IPS DF 19.7 (cell line): ENCODE results near the gene LRRC43.
"Not testable (repeated sequence)": the region's sequence is repeated elsewhere in the genome, so short reads cannot be mapped to it uniquely, and the experiment has no call there.

Experiments
- DNase-seq: peaks from one replicate; pipeline ENCODE4 v3.0.0-alpha.2; 2013; ENCODE audit warnings: low read depth, low spot score

LRRC43 gene

DNA sequence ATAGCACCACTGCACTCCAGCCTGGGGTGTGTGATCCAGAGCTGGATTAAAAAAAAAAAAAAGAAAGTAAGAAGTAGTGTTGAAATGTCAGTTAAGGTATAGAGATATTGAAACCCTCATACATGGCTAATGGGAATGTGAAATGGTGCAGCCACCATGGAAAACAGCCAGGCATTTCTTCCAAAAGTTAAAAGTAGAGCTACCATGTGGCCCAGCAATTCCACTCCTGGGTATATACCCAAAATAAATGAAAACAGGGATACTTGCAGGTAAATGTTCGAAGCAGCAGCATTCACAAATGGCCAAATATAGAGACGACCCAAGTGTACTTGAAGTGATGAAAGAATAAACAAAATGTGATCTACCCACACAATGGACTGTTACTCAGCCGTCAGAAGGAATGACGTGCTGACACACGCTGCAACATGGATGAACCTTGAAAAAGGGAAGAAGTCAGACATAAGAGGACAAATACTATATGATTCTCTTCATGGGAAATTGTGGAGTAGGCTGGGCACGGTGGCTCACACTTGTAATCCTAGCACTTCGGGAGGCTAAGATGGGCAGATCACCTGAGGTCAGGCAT is 24.1 kb upstream of the LRRC43 start:
- no peak for DNase-seq

DNA sequence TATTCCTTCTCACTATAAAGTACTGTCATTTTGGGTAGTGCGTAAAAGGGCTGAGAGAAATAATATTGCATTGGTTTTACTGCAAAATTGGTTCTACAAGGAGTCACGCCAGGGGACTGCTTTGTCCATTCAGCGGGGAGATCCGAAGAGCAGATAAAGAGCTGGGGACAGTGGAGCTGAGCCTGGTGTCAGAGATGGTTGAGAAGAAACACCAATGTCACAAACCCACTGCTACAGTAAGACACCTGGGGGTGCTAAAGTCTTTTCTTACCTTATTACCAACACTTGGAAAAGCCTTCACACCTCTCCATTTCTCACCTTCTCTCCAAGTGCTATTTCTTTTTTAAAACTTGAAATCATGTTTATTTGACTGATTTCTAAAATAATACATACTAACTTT is 23.0 kb upstream of the LRRC43 start:
- no peak for DNase-seq

- no peak for DNase-seq
Measured at GRCh38 chr12:122160761-122161160, 22.2 kb upstream of the LRRC43 start.

- no peak for DNase-seq
Measured at GRCh38 chr12:122161682-122162081, 21.2 kb upstream of the LRRC43 start.

- DNase-seq = no peak
Measured at GRCh38 chr12:122162976-122163375, 19.9 kb upstream of the LRRC43 start.

DNA sequence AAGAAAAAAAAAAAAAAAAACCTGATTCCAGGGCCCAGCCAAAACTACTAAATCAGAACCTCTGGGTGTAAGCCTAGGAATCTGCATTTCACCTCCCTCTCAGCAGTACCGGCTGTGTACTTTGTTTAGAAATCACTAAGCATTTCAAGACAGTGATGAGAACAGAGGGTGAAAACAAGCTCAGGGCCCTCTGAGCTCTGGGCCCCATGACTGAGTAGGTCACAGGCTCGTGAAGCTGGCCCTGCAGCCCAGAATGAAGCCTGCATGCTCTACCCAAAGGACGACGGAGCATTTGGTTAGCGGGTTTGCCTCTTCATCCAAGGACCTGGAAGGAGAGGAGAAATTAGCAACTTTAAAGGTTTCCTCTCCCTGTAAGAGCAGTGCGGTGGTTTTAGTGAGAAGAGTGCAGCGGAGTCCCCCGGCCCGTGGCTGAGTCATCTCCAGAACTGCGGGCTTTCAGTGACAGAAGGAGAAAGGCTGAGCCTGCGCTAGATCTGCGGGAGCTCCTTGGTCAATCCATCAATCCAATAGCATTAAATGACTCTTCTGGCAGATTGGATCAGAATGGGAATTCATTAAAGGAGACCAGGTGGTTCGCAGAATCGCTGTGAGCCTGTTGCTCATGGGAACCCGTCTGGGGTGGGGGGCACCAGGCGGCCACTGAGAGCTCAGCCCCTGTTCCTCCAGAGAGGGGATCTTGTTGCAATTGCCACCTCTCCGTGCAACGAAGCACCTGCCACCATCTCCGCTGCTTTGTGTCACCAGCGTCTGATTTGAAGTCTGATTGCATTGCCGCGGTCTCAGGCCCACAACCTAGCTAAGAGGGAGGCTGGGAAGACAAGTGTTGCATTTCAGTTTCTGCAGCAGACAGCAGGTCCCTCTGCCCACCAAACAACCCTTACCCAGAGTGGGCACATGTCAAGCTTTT is 16.2 kb upstream of the LRRC43 start:
- no peak for DNase-seq

GRCh38 chr12:122167356-122167925 is 15.5 kb upstream of the LRRC43 start:
- no peak for DNase-seq

GRCh38 chr12:122168492-122168891 is 14.4 kb upstream of the LRRC43 start:
- no peak for DNase-seq

DNA sequence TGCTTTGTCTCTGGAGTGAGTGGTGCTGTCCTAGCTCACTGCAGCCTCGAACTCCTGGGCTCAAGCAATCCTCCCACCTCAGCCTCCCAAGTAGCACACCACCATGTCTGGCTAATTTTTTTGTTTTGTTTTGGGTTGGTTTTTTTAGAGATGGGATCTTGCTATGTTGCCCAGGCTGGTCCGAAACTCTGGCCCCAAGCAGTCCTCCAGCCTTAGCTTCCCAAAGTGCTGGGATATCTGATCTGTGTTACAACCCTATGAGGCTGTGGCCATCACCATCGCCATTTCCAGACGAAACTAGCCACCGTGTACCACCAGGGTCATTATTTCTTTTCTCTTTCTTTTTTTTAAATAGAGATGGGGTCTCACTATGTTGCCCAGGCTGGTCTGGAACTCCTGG is 11.5 kb upstream of the LRRC43 start:
- DNase-seq = no peak

DNA sequence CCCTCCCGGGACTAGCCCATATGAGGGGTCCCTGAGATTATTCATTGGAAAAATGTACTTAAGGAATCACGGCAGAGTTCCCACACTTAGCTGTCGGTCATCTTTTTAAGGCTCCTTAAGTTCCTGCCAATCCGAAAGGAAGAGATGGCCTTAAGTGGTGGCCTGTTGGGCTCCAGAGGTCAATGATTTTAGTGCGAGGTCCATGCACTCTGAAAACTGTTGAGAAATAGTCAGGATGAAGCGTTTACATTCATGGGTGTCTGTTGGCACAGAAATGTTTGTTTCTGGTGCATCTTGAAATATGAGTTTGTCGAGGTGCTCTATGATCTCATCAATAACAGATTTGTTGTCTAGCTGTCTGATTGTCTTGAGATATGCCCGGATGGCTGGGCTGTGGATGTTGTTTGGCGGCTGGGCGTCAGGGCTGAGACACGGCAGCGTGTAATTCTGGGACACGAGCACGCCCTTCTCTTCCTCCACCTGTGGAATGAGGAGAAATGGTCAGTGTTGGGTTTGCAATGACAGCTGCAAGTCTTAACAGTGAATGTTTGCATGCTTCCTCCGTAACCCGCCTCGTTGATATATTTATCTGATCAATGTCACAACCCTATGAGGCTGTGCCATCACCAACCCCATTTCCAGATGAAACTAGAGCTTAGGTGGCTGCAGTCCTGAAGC is 10.5 kb upstream of the LRRC43 start:
- no peak for DNase-seq

GRCh38 chr12:122174155-122174845 is 8.6 kb upstream of the LRRC43 start, which contains the start of gene IL31:
IL31 (minus strand) TSS chr12:122174221; CDS start chr12:122174172, 49 bp downstream.
- DNase-seq = no peak

DNA sequence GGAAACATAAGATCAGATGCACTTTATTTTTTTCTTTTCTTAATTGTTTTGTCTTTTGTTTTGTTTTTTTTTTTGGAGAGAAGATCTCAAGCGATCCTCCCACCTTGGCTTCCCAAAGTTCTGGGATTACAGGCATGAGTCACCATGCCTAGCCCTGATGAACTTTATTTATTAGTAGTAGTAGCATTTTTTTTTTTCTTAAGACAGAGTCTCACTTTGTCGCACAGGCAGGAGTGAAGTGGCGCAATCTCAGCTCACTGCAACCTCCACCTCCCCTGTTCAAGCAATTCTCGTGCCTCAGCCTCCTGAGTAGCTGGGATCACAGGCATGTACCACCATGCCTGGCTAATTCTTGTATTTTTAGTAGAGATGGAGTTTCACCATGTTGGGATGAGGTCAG is 6.5 kb upstream of the LRRC43 start:
- DNase-seq = not testable (repeated sequence)

DNA sequence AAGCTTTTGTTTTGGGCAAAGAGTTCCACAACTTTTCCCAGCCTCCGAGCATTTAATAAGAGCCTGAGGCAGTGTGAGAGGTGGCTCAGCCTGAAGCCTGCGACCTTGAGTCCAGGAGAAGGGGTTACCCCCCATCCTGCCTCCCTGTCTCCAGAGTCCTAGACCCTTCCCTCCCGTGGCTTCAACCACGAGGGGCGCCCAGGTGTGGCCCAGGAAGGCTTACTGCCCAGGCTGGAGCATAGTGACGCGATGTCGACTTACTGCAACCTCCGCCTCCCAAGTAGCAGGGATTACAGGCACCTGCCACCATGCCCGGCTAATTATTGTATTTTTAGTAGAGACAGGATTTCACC is 641 bp downstream of the LRRC43 start:
- no peak for DNase-seq

DNA sequence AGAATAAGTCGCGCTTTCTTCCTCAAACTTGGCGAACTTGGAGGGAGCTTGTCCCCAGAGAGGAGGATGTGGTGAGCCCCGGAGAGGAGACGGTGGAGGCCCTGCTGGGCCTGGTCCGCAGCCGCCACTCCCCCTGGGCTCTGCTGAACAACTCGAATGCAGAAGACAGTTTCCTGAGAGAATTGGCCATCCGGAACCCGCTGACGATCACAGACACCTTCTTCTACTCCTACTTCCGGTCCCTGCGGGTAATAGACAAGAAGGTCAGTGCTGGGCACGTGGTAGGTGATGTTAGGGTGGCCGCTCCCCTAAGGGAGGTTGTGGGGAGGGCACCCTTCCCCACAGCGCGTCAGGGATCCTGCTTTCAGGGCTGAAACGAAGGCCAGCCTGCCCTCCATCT is 1.6 kb downstream of the LRRC43 start:
- no peak for DNase-seq

DNA sequence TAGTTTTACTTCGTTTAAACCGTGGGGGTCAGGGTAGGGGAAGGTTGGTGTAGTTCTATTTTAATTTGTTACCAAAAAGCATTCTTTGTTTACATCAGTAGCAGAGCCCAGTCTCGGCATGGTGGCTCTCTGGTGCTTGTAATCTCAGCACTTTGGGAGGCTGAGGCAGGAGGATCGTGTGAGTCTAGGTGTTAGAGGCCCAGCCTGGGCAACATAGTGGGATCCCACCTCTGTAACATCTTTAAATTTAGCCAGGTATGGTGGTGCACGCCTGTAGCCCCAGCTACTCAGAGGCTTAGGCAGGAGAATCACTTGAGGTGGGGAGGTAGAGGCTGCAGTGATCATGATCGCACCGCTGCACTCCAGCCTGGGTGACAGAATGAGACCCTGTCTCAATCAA is 2.2 kb downstream of the LRRC43 start:
- DNase-seq = no peak

DNA sequence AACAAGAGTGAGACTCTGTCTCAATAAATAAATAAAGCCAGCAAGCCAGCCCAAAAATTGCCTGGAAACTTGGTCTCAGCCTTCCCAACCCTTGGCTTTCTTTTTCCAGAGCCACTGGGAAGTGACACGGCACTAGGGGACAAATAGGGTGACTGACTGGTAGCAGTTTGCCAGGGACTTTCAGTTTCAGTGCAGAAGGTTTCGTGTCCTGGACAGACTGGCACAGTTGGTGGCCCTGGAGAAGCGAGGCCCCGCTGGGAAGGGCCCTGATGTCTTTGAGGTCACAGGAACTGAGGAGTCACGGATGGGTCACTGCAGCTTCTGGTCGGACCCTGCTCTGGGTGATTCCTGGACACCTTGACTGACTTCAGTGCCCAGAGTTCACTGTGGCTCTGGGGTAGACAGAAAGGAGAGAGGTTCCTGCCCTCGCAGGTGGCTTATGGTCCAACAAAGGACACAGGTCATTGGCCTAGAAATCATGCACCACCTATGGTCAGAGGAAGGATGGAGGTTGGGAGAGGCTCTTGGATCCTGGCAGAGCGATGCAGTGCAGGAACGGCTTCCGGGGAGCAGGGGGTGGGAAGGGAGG is 2.7 kb downstream of the LRRC43 start:
- no peak for DNase-seq

DNA sequence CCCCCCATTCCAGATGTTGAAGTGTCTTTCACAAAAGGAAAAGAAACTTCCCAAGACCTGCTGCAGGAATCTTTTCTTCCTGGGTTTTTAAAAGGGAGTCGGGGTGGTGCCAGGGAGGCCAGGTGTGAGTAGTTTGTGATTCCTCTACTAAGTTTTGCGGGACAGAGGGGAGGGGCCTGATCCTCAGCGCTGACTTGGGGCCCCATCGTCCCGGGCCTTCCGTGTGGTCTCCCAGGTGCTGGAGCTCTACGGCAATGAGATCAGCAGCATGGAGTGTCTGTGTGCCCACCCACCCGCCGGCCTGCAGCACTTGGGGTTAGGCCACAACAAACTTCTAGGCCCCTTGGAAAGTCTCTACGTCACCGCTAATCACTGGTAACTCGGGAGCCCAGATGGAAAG is 4.5 kb downstream of the LRRC43 start:
- DNase-seq = no peak

DNA sequence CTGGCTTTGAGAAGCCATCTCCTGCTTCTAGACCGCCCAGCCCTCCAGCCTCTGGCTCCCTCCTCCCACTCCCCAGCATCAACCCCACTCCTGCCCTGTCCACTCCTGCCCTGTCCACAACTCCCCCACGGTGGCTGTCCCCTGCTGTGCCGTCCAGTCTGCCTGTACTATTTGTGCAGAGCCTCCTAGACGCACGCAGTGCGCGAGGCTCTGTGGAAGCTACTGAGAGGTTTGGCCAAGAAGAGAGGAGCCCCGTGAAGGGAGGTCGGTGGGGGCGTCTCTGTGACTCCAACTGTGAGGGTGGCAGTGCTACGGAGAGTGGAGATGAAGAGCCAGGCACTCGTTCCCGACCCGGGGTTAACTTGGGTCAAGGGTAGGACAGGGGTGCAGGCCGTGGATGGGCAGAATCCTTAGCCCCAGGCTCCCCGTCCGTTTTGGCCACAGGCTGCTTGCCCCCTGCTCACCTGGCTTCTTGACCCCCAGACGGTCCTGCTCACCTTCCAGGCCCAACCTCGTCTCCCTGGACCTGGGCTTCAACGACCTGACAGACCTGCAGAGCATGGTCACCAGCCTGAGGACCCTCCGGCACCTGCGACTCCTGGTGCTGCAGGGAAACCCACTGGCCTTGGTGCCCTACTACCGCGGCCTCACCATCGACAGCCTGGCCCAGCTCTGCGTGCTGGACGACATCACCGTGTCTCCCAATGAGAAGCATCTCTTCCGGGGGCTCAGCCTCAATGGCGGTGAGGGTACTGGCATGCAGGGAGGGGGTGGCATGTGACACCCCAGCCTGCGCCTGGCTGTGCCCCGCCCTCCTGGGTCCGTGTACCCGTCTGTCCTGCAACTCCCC is 6.9 kb downstream of the LRRC43 start:
- DNase-seq = no peak

DNA sequence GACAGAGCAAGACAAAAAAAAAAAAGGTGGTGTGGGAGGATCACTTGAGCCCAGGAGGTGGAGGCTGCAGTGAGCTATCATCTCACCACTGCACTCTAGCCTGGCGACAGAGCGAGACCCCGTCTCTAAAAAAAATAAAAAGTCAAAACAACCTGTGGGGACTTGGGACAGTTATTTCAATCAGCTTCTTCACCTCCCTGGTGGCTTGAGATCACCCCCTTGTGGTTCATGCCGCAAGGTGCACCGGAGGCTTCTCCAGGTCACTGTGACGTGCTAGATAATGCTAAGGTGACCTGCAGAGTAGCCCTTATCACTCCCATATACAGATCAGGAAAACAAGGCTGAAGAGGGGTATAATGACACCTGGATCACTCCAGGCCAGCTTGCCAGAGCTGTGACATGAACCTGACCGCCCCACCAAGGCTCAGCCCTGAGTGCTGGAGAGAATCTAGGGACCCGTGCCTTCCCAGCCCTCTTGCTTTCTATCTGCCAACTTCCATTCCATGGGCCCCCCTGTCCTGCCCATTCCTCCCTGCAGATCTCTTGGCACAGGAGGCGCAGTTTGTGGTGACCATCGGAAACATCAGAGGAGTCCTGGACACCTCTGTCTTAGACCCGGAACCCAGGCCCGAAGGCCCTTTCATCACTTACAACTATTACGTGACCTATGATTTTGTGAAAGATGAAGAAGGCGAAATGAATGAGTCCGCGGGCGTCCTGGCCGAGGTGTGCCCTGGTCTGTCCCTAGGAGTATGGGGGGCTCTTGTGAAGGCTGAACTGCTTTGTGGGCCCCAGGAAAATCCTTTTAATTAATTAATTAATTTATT is 8.1 kb downstream of the LRRC43 start:
- DNase-seq = no peak

DNA sequence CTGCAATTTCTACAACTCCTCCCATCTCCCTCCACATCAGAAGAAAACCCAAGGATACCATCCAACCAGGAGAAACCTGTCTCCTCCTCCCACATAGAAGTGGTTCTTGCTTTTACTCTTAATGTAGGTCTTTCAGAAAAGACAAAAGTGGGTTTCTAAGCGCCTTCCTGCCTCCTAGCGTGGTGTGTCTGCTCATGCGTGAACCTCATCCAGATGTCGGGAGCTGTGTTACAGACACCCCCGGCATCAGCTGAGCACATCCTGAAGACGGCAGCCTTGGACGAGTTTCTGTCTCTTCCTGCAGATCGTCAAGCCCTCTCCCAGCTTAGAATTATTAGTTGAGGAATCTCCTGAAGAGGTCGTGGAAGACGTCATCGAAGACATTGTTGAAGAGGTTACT is 9.5 kb downstream of the LRRC43 start:
- DNase-seq = no peak
